IMR-90 (cell line): ENCODE results near the gene KIF20B. TPM values are rescaled to one million over a fixed set of nuclear protein-coding genes. Genes with fewer than 3 reads are reported as not detected.

Experiments used
- ATAC-seq: fragments of 200-7000 bp; cut with Tn5 transposase; 2 replicates; pipeline ENCODE4 v1.9.1; 2020; ENCODE audit warnings: low read depth, mild to moderate bottlenecking, moderate library complexity
- BruUV-seq: library from RNA; stranded (reverse); fragments of 400-500 nt; replicated peaks from 2 replicates; lab custom pipeline; 2021; lab: Mats Ljungman, UMichigan
- CTCF ChIA-PET: fragments of 300-600 bp; formaldehyde crosslinking; extraction: SDS; loops from one replicate; lab custom pipeline; 2021; ENCODE audit warnings: antibody characterized with exemption; lab: Yijun Ruan, JAX
- POLR2A ChIA-PET: fragments of 300-600 bp; sonication (Branson Sonifier 250); formaldehyde crosslinking; loops from one replicate; lab custom pipeline; 2022; ENCODE audit warnings: antibody characterized with exemption; ENCODE audit not compliant: unreplicated experiment; lab: Charles Lee
- DNase-seq: peaks from one replicate; pipeline ENCODE4 v3.0.0; 2013
- H2AFZ ChIP-seq: replicated peaks from 2 replicates; pipeline ENCODE3; 2013; ENCODE audit warnings: low read length, mild to moderate bottlenecking; ENCODE audit not compliant: poor library complexity
- H2AK5ac ChIP-seq: 2 replicates; pipeline ENCODE4 v1.6.1; 2013; ENCODE audit warnings: low read depth, low read length, inconsistent platforms
- H2AK9ac ChIP-seq: replicated peaks from 2 replicates; pipeline ENCODE3; 2013; ENCODE audit warnings: mild to moderate bottlenecking, low read depth, low read length, moderate library complexity; ENCODE audit not compliant: poor library complexity
- H2BK120ac ChIP-seq: 2 replicates; pipeline ENCODE4 v1.6.1; 2013; ENCODE audit warnings: low read depth, low read length, inconsistent platforms
- H2BK15ac ChIP-seq: 3 replicates; pipeline ENCODE4 v1.6.1; 2013; ENCODE audit warnings: low read depth, low read length, inconsistent platforms
- H2BK20ac ChIP-seq: 2 replicates; pipeline ENCODE4 v1.6.1; 2013; ENCODE audit warnings: low read depth, mild to moderate bottlenecking, inconsistent platforms, low read length, moderate library complexity
- H2BK5ac ChIP-seq: 2 replicates; pipeline ENCODE4 v1.6.1; 2013; ENCODE audit warnings: mild to moderate bottlenecking, low read depth, low read length, inconsistent platforms; ENCODE audit not compliant: poor library complexity, severe bottlenecking
- H3K14ac ChIP-seq: replicated peaks from 2 replicates; pipeline ENCODE4 v1.6.1; 2013; ENCODE audit warnings: low read depth, low read length, inconsistent platforms
- H3K18ac ChIP-seq: 2 replicates; pipeline ENCODE4 v1.6.1; 2013; ENCODE audit warnings: low read depth, low read length, control low read depth
- H3K23ac ChIP-seq: 2 replicates; pipeline ENCODE4 v1.6.1; 2013; ENCODE audit warnings: low read depth, low read length, inconsistent platforms
- H3K27ac ChIP-seq: 2 replicates; pipeline ENCODE4 v1.5.1; 2013; ENCODE audit warnings: mild to moderate bottlenecking, control low read depth, low read length; ENCODE audit not compliant: insufficient read depth
- H3K27me3 ChIP-seq: 2 replicates; pipeline ENCODE4 v1.6.1; 2013; ENCODE audit warnings: low read length; ENCODE audit not compliant: control insufficient read depth, insufficient read depth
- H3K36me3 ChIP-seq: 2 replicates; pipeline ENCODE4 v1.6.1; 2013; ENCODE audit warnings: low read length, mixed read lengths; ENCODE audit not compliant: control insufficient read depth, insufficient read depth
- H3K4ac ChIP-seq: 2 replicates; pipeline ENCODE4 v1.6.1; 2013; ENCODE audit warnings: low read depth, low read length, inconsistent platforms
- H3K4me1 ChIP-seq: 2 replicates; pipeline ENCODE4 v1.6.1; 2013; ENCODE audit warnings: low read length, mixed read lengths; ENCODE audit not compliant: control insufficient read depth, insufficient read depth
- H3K4me2 ChIP-seq: 2 replicates; pipeline ENCODE4 v1.6.1; 2013; ENCODE audit warnings: low read depth, mild to moderate bottlenecking, control low read depth, low read length, moderate library complexity
- H3K4me3 ChIP-seq: 2 replicates; pipeline ENCODE4 v1.5.1; 2013; ENCODE audit warnings: low read depth, mild to moderate bottlenecking, control low read depth, low read length, moderate library complexity; ENCODE audit not compliant: insufficient read depth
- H3K56ac ChIP-seq: 2 replicates; pipeline ENCODE4 v1.6.1; 2013; ENCODE audit warnings: low read length, inconsistent platforms; ENCODE audit not compliant: insufficient read depth; ENCODE audit errors: extremely low read depth
- H3K79me1 ChIP-seq, 2 experiments: 2 replicates each; pipeline ENCODE4 v1.6.1; 2013; ENCODE audit warnings: low read length in 2 of 2, inconsistent platforms in 1 of 2, low read depth in 1 of 2
- H3K9ac ChIP-seq: 2 replicates; pipeline ENCODE4 v1.6.1; 2013; ENCODE audit warnings: low read depth, low read length, control low read depth
- H3K9me1 ChIP-seq: 2 replicates; pipeline ENCODE4 v1.6.1; 2013; ENCODE audit warnings: low read length, inconsistent platforms; ENCODE audit not compliant: insufficient read depth
- H3K9me3 ChIP-seq: 2 replicates; pipeline ENCODE4 v1.6.1; 2013; ENCODE audit warnings: low read length; ENCODE audit not compliant: control insufficient read depth, insufficient read depth
- H4K20me1 ChIP-seq: 2 replicates; pipeline ENCODE4 v1.6.1; 2013; ENCODE audit warnings: low read length, inconsistent platforms; ENCODE audit not compliant: insufficient read depth
- H4K5ac ChIP-seq: 2 replicates; pipeline ENCODE4 v1.6.1; 2013; ENCODE audit warnings: mild to moderate bottlenecking, low read depth, low read length, control low read depth
- H4K8ac ChIP-seq, 2 experiments: 2 replicates each; pipeline ENCODE4 v1.6.1; 2013; ENCODE audit warnings: low read depth in 2 of 2, low read length in 2 of 2, control low read depth in 1 of 2, inconsistent platforms in 1 of 2
- H4K91ac ChIP-seq: 2 replicates; pipeline ENCODE4 v1.6.1; 2013; ENCODE audit warnings: low read depth, low read length, inconsistent platforms; ENCODE audit not compliant: insufficient read depth
- BHLHE40 ChIP-seq: fragments of 150-350 bp; IDR thresholded peaks from 2 replicates; pipeline ENCODE4 v1.6.1; 2016; ENCODE audit warnings: mild to moderate bottlenecking, low read depth, low read length
- CEBPB ChIP-seq: IDR thresholded peaks from 2 replicates; pipeline ENCODE4 v1.6.1; 2012; ENCODE audit warnings: low read depth, low read length, improper control_type of control experiment
- CHD1 ChIP-seq: IDR thresholded peaks from 2 replicates; pipeline ENCODE4 v1.6.1; 2012; ENCODE audit warnings: low read depth, low read length, improper control_type of control experiment
- FOS ChIP-seq: fragments of 150-350 bp; IDR thresholded peaks from 2 replicates; pipeline ENCODE4 v1.6.1; 2016; ENCODE audit warnings: low read depth, low read length
- MAFK ChIP-seq: IDR thresholded peaks from 2 replicates; pipeline ENCODE4 v1.6.1; 2012; ENCODE audit warnings: low read depth, low read length, improper control_type of control experiment
- MAZ ChIP-seq: IDR thresholded peaks from 2 replicates; pipeline ENCODE4 v1.6.1; 2012; ENCODE audit warnings: low read depth, mild to moderate bottlenecking, low read length, improper control_type of control experiment, moderate library complexity, borderline replicate concordance
- MXI1 ChIP-seq: IDR thresholded peaks from 2 replicates; pipeline ENCODE4 v1.6.1; 2012; ENCODE audit warnings: low read depth, mild to moderate bottlenecking, low read length, moderate library complexity, borderline replicate concordance
- NFE2L2 ChIP-seq: fragments of 150-350 bp; IDR thresholded peaks from 2 replicates; pipeline ENCODE4 v1.6.1; 2016; ENCODE audit warnings: low read depth, mild to moderate bottlenecking, low read length
- POLR2A ChIP-seq: IDR thresholded peaks from 2 replicates; pipeline ENCODE4 v1.6.1; 2012; ENCODE audit warnings: mild to moderate bottlenecking, low read depth, low read length
- RAD21 ChIP-seq: IDR thresholded peaks from 2 replicates; pipeline ENCODE4 v1.6.1; 2012; ENCODE audit warnings: low read length, improper control_type of control experiment
- RCOR1 ChIP-seq: IDR thresholded peaks from 2 replicates; pipeline ENCODE4 v1.6.1; 2012; ENCODE audit warnings: mild to moderate bottlenecking, low read length, improper control_type of control experiment; ENCODE audit not compliant: insufficient replicate concordance
- RFX5 ChIP-seq: IDR thresholded peaks from 2 replicates; pipeline ENCODE4 v1.8.0; 2012; ENCODE audit warnings: low read depth, mild to moderate bottlenecking, low read length, moderate library complexity
- SMC3 ChIP-seq: fragments of 150-350 bp; IDR thresholded peaks from 2 replicates; pipeline ENCODE4 v1.6.1; 2016; ENCODE audit warnings: low read depth, mild to moderate bottlenecking, antibody characterized with exemption, low read length, moderate library complexity
- WGBS, 2 experiments: methylation state at CpG; one replicate each; pipeline versions ENCODE4 v1.1.5 to v1.1.7; 2013; ENCODE audit warnings: missing lambda C conversion rate in 2 of 2; ENCODE audit not compliant: insufficient read length in 1 of 2; ENCODE audit errors: extremely low coverage in 2 of 2; 5-methylcytosine and 5-hydroxymethylcytosine counted together
- dilution Hi-C: fragments of 300-500 bp; cut with HindIII; formaldehyde crosslinking; loops from one replicate; pipeline ENCODE4 v1.14.3; 2018; ENCODE audit warnings: low sequenced_read_pairs; ENCODE audit not compliant: unreplicated experiment
- in situ Hi-C: fragments of 300-500 bp; cut with MboI; formaldehyde crosslinking; loops from 3 replicates; pipeline ENCODE4 v1.14.3; 2019; ENCODE audit warnings: low sequenced_read_pairs, inconsistent platforms, mixed read lengths
- intact Hi-C: fragments of 100-400 bp; cut with micrococcal nuclease; formaldehyde crosslinking; loops from 2 replicates; pipeline ENCODE4 v1.10.0; 2022
- polyA plus RNA-seq, 3 experiments: library from polyadenylated mRNA; depleted of rRNA; stranded (reverse); fragments of >200 nt; gene quantifications; 2 replicates each; pipeline ENCODE4 v1.2.3, GENCODE V29; 2012; ENCODE audit warnings: low replicate concordance in 1 of 3
- total RNA-seq: library from RNA; depleted of rRNA; stranded (reverse); fragments of >200 nt; gene quantifications from 2 replicates; pipeline ENCODE4 v1.2.3, GENCODE V29; 2012
- TF ChIP-seq, protein P1 (sequence below): fragments of 150-350 bp; IDR thresholded peaks from 2 replicates; pipeline ENCODE4 v1.6.1; 2017; ENCODE audit warnings: mild to moderate bottlenecking, antibody characterized with exemption, low read length, low read depth
- TF ChIP-seq, protein P2 (sequence below): fragments of 150-350 bp; IDR thresholded peaks from 2 replicates; pipeline ENCODE4 v1.6.1; 2016; ENCODE audit warnings: low read depth, mild to moderate bottlenecking, low read length, moderate library complexity, borderline replicate concordance
- TF ChIP-seq, protein P3 (sequence below): conservative IDR thresholded peaks from 2 replicates; pipeline ENCODE4 v1.5.1; 2012; ENCODE audit warnings: mild to moderate bottlenecking, low read depth, low read length, improper control_type of control experiment

KIF20B gene
- total and polyA plus RNA-seq, 2 of the 4 experiments (the other 2 are of a cell fraction) = 3.1 to 23.5 TPM

DNA sequence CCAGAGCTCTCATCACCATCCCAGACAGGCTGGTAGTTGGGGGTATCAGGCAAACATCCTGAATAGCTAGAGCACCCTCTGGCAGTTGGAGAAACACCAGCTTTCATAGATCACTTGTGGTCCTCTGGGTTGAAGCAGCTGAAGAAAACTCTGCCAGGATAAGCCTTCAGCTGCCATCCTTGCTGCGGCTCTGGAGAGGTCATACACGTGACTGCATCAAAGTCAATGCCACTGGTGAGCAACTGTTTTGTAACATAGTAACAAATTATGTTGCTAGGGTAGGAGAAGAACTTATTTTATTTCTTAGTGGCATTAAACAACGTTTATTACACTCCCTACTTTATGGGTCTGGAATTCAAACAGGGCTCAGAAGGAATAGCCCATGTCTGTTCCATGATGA is 37.2 kb upstream of the KIF20B start:
- Histone ChIP-seq H4K91ac (no peak overlapping the region), H4K20me1 (no peaks in the 10 kb centered on the region), H4K8ac (no peak overlapping the region), H2BK120ac (no peak overlapping the region), H3K4me3 (no peak overlapping the region), H2AFZ (no peak overlapping the region), H3K79me1 (no peaks in the 10 kb centered on the region), H3K4ac (no peak overlapping the region), H2AK5ac (no peak overlapping the region), H3K23ac (no peak overlapping the region), H3K27me3 (no peaks in the 10 kb centered on the region), H3K56ac (no peak overlapping the region), H3K9me1 (peaks cover 3% of the 10 kb centered on the region; the same call in 1 of the 2 replicates), H2BK15ac (no peak overlapping the region), H3K9ac (no peak overlapping the region), H3K27ac (no peak overlapping the region), H2BK5ac (no peak overlapping the region), H3K18ac (no peak overlapping the region), H3K14ac (no peak overlapping the region), H3K36me3 (no peaks in the 10 kb centered on the region), H2AK9ac (no peak overlapping the region), H3K9me3 (no peaks in the 10 kb centered on the region), H2BK20ac (no peak overlapping the region), H4K5ac (no peak overlapping the region), H3K4me1 (peaks cover 5% of the 10 kb centered on the region), H3K4me2 (no peak overlapping the region)
- DNase-seq (no peak), ATAC-seq (no peak)
- ChIA-PET CTCF (no interaction called here), POLR2A (no interaction called here)
- BruUV-seq = no TSS peak
- dilution Hi-C loops (no loop called here), intact Hi-C loops (no loop called here), in situ Hi-C loops (no loop called here)
- WGBS, 2 experiments = no CpG with 5 or more reads among the region's 3 CpGs
- TF ChIP-seq RCOR1 (no peak), POLR2A (no peak), SMC3 (no peak), CHD1 (no peak), CEBPB (no peak), MXI1 (no peak), RFX5 (no peak), FOS (no peak), BHLHE40 (no peak), MAZ (no peak), MAFK (no peak), RAD21 (no peak), NFE2L2 (no peak)
- TF ChIP-seq, protein P1, sequence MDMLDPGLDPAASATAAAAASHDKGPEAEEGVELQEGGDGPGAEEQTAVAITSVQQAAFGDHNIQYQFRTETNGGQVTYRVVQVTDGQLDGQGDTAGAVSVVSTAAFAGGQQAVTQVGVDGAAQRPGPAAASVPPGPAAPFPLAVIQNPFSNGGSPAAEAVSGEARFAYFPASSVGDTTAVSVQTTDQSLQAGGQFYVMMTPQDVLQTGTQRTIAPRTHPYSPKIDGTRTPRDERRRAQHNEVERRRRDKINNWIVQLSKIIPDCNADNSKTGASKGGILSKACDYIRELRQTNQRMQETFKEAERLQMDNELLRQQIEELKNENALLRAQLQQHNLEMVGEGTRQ = no peak
- TF ChIP-seq, protein P2, sequence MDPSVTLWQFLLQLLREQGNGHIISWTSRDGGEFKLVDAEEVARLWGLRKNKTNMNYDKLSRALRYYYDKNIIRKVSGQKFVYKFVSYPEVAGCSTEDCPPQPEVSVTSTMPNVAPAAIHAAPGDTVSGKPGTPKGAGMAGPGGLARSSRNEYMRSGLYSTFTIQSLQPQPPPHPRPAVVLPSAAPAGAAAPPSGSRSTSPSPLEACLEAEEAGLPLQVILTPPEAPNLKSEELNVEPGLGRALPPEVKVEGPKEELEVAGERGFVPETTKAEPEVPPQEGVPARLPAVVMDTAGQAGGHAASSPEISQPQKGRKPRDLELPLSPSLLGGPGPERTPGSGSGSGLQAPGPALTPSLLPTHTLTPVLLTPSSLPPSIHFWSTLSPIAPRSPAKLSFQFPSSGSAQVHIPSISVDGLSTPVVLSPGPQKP = no peak
- TF ChIP-seq, protein P3, sequence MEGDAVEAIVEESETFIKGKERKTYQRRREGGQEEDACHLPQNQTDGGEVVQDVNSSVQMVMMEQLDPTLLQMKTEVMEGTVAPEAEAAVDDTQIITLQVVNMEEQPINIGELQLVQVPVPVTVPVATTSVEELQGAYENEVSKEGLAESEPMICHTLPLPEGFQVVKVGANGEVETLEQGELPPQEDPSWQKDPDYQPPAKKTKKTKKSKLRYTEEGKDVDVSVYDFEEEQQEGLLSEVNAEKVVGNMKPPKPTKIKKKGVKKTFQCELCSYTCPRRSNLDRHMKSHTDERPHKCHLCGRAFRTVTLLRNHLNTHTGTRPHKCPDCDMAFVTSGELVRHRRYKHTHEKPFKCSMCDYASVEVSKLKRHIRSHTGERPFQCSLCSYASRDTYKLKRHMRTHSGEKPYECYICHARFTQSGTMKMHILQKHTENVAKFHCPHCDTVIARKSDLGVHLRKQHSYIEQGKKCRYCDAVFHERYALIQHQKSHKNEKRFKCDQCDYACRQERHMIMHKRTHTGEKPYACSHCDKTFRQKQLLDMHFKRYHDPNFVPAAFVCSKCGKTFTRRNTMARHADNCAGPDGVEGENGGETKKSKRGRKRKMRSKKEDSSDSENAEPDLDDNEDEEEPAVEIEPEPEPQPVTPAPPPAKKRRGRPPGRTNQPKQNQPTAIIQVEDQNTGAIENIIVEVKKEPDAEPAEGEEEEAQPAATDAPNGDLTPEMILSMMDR = no peak
